Right atrium auricular region (tissue), 2 donors: Measurements from ENCODE around the gene UBXN2A. TPM values are rescaled to one million over a fixed set of nuclear protein-coding genes. Genes with fewer than 3 reads are reported as not detected.
A peak's percentile ranks its signal among the peaks of the same experiment; 100 is the strongest.

ENCODE experiments used
- DNase-seq: peaks from one replicate; pipeline ENCODE4 v3.0.0-alpha.2; 2019; ENCODE audit warnings: low spot score
- H3K27ac ChIP-seq, 2 donors: fragments of 200-600 bp; sonication (generic); 1 replicate in 1 of 2; 2 replicates in 1 of 2; pipeline ENCODE4 v1.5.1; 2016 to 2019
- H3K27me3 ChIP-seq, 2 donors: fragments of 200-600 bp; sonication (generic); one replicate each; pipeline versions ENCODE4 v1.5.1 to v1.6.0; 2017 to 2019
- H3K36me3 ChIP-seq: fragments of 200-600 bp; sonication (generic); one replicate; pipeline ENCODE4 v1.5.1; 2016
- H3K4me1 ChIP-seq, 2 donors: fragments of 200-600 bp; sonication (generic); one replicate each; pipeline versions ENCODE4 v1.5.1 to v1.6.0; 2017 to 2019
- H3K4me3 ChIP-seq, 2 donors: fragments of 200-600 bp; sonication (generic); 1 replicate in 1 of 2; 2 replicates in 1 of 2; pipeline ENCODE4 v1.5.1; 2017 to 2019; ENCODE audit warnings: mild to moderate bottlenecking in 1 of 2, moderate library complexity in 1 of 2
- H3K9me3 ChIP-seq, 2 donors: fragments of 200-600 bp; sonication (generic); one replicate each; pipeline ENCODE4 v1.5.1; 2019
- total RNA-seq, 2 donors: library from RNA; depleted of rRNA; stranded (reverse); fragments of >200 nt; gene quantifications; one replicate each; pipeline ENCODE4 v1.1.0, GENCODE V29; 2016
- TF ChIP-seq, protein P1 (sequence below), 2 donors: fragments of 200-600 bp; sonication (generic); IDR thresholded peaks; one replicate each; pipeline ENCODE4 v1.5.1; 2019; ENCODE audit warnings: antibody characterized with exemption in 2 of 2

UBXN2A gene
- total RNA-seq, 2 donors from 2014 or later: 14.3 to 18.7 TPM

DNA sequence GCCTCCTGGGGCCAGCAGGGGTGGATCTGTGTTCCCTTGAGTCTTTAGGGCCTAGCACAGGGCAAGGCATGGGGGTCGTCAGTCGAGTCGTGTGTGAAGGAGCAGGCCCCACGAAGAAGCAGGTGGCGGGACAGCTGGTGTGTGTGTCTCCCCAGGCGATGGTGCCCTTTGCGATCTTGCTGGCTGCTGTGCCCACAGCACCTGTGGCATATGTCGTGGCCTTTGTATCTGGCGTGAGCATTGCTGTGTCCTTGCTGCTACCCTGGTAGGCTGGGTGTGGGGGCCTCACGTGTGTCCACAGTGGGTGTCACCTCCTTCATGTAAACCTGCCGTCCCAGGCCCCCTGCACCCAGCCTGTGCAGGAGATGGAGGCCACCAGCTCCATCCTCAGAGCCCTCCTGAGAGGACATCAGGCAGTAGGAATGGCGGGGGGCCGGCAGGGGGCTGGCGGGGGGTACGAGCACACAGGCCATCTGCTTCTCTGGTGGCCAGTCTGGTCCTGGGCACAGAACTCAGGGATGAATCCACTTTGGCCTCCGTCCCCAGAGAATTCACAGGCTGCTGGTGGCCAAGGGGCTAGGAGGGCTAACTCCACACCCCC is 82.8 kb downstream of the UBXN2A start:
- H3K27ac ChIP-seq: no peak overlapping the region
- peaks cover 4% of the 10 kb centered on the region for H3K36me3 ChIP-seq
- no peaks in the 10 kb centered on the region for H3K4me1 ChIP-seq
- no peak overlapping the region for H3K4me3 ChIP-seq
- H3K27me3 ChIP-seq: no peaks in the 10 kb centered on the region
- no peaks in the 10 kb centered on the region for H3K9me3 ChIP-seq
- DNase-seq: no peak
- TF ChIP-seq, protein P1, sequence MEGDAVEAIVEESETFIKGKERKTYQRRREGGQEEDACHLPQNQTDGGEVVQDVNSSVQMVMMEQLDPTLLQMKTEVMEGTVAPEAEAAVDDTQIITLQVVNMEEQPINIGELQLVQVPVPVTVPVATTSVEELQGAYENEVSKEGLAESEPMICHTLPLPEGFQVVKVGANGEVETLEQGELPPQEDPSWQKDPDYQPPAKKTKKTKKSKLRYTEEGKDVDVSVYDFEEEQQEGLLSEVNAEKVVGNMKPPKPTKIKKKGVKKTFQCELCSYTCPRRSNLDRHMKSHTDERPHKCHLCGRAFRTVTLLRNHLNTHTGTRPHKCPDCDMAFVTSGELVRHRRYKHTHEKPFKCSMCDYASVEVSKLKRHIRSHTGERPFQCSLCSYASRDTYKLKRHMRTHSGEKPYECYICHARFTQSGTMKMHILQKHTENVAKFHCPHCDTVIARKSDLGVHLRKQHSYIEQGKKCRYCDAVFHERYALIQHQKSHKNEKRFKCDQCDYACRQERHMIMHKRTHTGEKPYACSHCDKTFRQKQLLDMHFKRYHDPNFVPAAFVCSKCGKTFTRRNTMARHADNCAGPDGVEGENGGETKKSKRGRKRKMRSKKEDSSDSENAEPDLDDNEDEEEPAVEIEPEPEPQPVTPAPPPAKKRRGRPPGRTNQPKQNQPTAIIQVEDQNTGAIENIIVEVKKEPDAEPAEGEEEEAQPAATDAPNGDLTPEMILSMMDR (IDR thresholded peaks at IDR 0.05): no peak

- no peaks in the 10 kb centered on the region for H3K4me1 ChIP-seq
- no peak for DNase-seq
- H3K4me3 ChIP-seq: no peak overlapping the region
- TF ChIP-seq, protein P1 (IDR thresholded peaks at IDR 0.05): peak in 1 of 2 donors; percentile 34
- H3K27me3 ChIP-seq: no peaks in the 10 kb centered on the region
- H3K27ac ChIP-seq: no peak overlapping the region
- H3K36me3 ChIP-seq: peaks cover 6% of the 10 kb centered on the region
- no peaks in the 10 kb centered on the region for H3K9me3 ChIP-seq
These were observed 83.8 kb downstream of the UBXN2A start for GRCh38 chr2:24024018-24024417.

DNA sequence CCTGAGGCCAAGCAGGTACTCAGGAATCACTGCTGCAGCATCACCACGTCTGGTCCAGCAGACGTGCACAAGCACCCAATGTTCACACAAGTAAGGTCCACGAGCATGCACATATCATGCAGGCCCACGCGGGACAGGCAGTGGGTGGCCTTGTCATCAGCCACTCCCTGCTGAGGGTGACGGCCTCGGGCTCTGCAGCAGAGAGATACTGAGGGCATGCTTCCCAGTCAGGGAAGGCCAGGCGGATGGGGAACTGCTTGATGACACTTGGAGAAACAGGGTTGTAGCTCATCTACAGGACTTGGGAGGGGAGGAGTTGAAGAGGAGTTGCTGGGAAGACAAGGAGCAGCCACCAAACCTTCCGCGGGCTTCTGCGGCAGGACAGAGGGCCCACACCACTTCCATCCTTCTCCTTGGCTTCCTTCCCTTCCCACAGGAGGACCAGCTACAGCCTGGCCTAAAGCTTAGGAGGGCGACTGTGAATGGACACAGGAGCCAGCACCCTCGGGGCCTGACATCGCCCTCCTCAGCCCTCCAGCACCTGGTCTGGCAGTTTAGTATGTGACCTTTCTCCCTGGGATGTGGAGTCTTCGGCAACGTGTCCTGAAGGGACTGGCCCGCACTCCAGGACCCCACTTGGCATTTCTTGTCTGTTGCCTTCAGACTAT is 84.9 kb downstream of the UBXN2A start:
- DNase-seq: no peak
- Histone ChIP-seq H3K27ac (no peak overlapping the region), H3K9me3 (no peaks in the 10 kb centered on the region), H3K4me1 (no peaks in the 10 kb centered on the region), H3K36me3 (peaks cover 17% of the 10 kb centered on the region), H3K27me3 (no peaks in the 10 kb centered on the region), H3K4me3 (no peak overlapping the region)
- TF ChIP-seq, protein P1 (IDR thresholded peaks at IDR 0.05): no peak

- Histone ChIP-seq H3K27ac (no peak overlapping the region), H3K36me3 (peaks cover 27% of the 10 kb centered on the region), H3K27me3 (no peaks in the 10 kb centered on the region), H3K4me1 (no peaks in the 10 kb centered on the region), H3K4me3 (no peak overlapping the region), H3K9me3 (no peaks in the 10 kb centered on the region)
- TF ChIP-seq, protein P1 (IDR thresholded peaks at IDR 0.05): no peak
- DNase-seq: no peak
These were observed 86.0 kb downstream of the UBXN2A start for GRCh38 chr2:24026233-24026632.

DNA sequence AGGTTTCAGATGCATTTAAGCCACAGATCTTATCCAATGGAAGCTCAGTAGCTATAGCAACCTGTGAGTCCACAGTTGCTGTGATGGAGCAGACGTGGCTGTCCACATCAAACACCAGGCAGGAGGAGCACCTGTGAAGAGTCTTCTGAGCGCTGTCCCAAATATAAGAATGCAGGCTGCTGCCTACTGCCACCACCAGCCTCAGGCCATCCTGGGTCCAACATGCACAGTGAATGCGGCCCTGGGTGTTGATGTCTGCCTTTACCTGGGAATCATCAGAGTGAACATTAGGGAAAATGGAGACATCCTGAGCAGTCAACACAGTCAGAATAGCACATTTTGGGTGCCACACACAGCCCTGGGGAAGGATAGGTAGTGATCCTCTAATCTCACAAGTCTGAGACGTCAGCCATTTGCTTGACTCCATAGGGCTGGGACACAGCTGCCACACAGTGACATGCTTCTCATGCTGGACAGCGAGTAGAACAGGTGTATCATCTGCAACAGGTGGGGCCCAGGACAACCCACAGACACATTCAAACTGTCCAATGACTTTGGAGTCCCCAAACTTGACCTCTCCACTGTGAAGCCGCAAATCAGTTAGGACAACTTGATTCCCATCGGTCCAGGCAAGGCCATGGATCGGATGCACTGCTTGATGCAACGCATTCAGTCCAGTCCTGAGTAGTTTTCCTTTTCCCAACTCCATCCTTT is 98.7 kb downstream of the UBXN2A start:
- TF ChIP-seq, protein P1 (IDR thresholded peaks at IDR 0.05): no peak
- Histone ChIP-seq H3K4me3 (no peak overlapping the region), H3K9me3 (no peaks in the 10 kb centered on the region), H3K36me3 (peaks cover 32% of the 10 kb centered on the region), H3K27me3 (no peaks in the 10 kb centered on the region), H3K4me1 (peaks cover 0 to 8% of the 10 kb centered on the region in 2 donors), H3K27ac (no peak overlapping the region)
- no peak for DNase-seq
